ENCODE results near the gene IQCK.

DNA sequence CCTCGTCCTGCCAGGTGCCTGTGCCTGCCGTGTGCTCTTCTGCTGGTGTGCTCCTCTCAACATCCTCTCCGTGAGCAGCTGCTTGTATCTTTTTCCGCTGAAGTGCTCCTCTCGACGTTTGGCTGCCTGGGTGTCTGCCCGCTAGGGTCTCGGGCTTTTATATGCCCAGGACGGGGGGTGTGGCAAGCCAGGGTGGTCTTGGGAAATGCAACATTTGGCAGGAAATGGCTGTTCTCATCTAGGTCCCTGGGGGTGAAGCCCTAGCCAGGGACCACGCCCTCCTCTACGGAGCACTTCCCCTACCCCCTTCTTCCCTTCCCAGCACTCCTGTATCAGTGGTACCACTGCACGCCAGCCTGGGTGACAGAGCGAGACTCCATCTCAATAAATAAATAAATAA, 49.4 kb downstream of the IQCK start:
- TF ChIP-seq, protein P1, sequence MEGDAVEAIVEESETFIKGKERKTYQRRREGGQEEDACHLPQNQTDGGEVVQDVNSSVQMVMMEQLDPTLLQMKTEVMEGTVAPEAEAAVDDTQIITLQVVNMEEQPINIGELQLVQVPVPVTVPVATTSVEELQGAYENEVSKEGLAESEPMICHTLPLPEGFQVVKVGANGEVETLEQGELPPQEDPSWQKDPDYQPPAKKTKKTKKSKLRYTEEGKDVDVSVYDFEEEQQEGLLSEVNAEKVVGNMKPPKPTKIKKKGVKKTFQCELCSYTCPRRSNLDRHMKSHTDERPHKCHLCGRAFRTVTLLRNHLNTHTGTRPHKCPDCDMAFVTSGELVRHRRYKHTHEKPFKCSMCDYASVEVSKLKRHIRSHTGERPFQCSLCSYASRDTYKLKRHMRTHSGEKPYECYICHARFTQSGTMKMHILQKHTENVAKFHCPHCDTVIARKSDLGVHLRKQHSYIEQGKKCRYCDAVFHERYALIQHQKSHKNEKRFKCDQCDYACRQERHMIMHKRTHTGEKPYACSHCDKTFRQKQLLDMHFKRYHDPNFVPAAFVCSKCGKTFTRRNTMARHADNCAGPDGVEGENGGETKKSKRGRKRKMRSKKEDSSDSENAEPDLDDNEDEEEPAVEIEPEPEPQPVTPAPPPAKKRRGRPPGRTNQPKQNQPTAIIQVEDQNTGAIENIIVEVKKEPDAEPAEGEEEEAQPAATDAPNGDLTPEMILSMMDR (IDR thresholded peaks at IDR 0.05; ENCODE audit: poor library complexity) = no peak
- no peak for TF ChIP-seq EZH2 (IDR thresholded peaks at IDR 0.05; ENCODE audit: borderline replicate concordance)
- no peak for TF ChIP-seq EZH2phosphoT487 (IDR thresholded peaks at IDR 0.05; ENCODE audit: low read depth, severe bottlenecking, unreplicated experiment)

Data from hepatocyte (in vitro differentiated cells).